Middle frontal gyrus (tissue), 1 donor: Measurements from ENCODE around the gene ILK.

Source experiments
- DNase-seq: peaks from one replicate; pipeline ENCODE4 v3.0.0-alpha.2; 2015; ENCODE audit warnings: low spot score; ENCODE audit errors: extremely low spot score

The ILK gene

GRCh38 chr11:6635082-6635932 lies 31.7 kb downstream of the ILK start:
- peak; percentile 5 for DNase-seq

- DNase-seq: no peak
These were observed 32.9 kb downstream of the ILK start for GRCh38 chr11:6636480-6636879.

DNA sequence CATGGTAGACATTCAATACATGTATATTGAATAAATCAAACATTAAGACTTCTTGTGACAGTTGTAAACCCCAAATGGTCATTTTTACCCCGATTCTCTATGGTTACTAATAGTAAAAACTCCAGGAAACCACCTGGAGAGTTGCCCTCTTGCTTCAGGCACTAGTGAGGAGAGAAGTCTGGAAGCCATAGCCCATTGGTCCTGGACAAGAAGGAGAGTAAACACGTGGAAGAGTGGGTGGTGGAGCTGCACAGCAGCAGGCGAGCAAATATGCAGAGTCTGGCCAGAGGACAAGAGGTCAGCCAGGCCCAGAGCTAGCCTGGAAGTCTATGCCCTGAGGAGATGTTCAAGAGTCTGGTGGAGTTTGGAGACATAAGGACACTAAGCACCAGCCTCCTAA lies 34.3 kb downstream of the ILK start:
- no peak for DNase-seq

DNA sequence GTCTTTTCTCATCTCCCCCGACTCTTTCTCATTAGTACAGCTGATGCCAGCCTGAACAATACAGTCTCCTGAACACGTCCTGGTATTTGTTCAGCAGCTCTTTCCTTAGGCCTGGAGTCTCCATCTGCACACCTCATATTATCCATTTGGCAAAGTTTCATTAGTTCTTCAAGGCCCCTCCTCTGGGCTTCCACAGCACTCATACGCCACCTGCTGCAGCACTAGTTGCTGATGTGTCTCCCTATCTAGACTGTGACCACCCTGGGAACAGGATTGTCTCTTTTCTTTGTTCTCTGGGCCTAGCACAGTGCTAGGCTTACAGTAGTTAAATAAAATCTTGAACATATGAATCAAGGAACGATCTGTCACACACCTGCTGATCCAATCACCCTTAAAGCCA lies 34.9 kb downstream of the ILK start:
- no peak for DNase-seq

DNA sequence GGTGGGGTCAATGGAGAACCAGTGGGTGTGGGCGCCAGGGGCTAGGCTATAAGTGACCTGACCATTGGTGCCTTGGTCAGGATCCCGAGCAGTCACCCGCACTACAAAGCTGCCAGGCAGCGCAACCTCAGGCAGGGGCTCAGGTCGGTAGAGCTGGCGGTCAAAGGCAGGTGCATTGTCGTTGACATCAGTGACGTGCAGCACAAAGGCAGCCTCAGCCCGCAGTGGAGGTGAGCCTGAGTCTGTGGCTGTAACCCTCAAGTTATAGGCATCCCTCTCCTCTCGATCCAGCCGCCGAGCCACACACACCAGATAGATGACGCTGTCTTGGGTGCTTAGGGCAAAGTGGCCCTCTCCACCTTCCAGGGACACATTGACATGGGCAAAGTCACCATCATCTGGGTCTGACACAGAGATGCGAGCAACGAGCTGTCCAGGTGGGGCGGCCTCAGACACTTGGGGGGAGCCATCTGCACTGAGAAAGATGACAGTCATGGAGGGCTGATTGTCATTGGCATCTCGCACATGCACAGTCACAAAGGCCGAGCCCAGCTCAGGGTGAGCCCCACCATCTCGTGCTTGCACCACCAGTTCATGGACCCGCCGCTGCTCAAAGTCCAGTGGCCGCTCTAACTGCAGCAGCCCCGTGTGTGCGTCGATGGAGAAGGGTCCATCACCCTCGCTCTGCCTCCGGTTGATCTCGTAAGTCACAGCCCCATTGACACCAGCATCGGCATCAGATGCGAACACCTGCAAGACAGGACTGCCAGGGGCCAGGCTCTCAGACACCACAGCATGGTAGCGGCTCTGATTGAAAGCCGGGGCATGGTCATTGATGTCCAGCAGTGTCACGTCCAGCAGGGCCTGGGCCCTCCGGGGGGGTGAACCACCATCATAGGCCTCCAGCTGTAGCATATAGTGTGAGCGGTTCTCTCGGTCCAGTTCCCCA lies 36.7 kb downstream of the ILK start:
- DNase-seq: no peak

DNA sequence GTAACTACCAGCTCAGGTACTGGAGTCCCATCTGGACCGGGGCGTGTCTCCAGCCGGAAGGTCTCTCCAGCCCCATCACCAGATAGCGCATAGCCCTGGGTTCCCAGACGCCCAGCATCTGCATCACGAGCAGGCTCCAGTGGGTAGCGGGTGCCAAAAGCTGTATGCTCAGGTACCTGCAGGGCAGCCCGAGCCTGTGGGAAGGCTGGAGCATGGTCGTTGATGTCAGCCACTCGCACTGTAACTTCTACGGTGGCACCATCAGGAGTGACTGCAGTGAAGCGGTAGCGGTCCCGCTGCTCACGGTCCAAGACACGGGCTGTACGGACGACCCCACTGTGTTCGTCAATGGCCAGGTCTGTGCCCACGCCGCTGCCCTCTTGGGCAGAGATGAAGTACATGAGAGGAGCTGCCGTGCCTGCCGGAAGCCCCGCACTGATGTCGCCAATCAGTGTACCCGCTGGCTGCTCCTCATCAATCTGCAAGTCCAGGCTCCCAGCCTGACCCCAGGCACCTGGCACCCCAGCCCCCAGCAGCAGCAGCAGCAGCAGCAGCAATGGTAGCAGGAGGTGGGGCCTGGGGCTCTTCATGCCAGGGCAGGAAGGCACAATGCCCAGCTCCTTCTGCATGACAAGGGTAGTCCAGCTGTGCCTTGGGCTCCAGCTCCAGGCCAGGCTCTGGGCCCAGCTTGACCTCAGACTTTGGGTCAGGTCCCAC lies 37.6 kb downstream of the ILK start:
- DNase-seq: peak; percentile 43

DNA sequence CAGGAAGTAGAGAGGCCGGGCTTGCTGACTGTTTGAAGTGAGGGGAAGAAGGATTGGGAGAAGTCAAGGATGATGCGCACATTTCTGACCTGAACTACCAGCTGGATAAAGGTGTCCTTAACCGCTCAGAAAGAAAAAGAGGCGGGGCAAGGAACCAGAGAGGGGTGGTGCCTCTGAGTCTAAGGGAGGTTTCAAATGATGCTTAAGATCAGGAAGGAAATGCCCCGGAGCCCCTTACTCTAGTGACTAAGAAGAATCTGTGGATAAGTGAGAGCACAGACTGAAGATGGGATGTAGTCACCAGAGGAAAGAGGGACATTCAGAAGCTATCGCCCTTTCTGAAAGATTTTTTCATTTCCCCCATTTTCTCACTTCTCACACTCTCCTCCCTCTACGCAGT lies 39.4 kb downstream of the ILK start:
- no peak for DNase-seq

GRCh38 chr11:6646071-6646470 lies 42.5 kb downstream of the ILK start:
- DNase-seq: no peak

GRCh38 chr11:6646576-6646917 lies 43.0 kb downstream of the ILK start:
- no peak for DNase-seq

GRCh38 chr11:6646918-6647679 lies 43.5 kb downstream of the ILK start:
- DNase-seq: no peak

GRCh38 chr11:6647836-6648235 lies 44.3 kb downstream of the ILK start:
- no peak for DNase-seq

- no peak for DNase-seq
These were observed 44.9 kb downstream of the ILK start for GRCh38 chr11:6648501-6648900.

GRCh38 chr11:6650104-6650503 lies 46.5 kb downstream of the ILK start:
- DNase-seq: no peak

- no peak for DNase-seq
These were observed 47.4 kb downstream of the ILK start for GRCh38 chr11:6650980-6651379.

- DNase-seq: no peak
These were observed 48.6 kb downstream of the ILK start for GRCh38 chr11:6652182-6652581.

DNA sequence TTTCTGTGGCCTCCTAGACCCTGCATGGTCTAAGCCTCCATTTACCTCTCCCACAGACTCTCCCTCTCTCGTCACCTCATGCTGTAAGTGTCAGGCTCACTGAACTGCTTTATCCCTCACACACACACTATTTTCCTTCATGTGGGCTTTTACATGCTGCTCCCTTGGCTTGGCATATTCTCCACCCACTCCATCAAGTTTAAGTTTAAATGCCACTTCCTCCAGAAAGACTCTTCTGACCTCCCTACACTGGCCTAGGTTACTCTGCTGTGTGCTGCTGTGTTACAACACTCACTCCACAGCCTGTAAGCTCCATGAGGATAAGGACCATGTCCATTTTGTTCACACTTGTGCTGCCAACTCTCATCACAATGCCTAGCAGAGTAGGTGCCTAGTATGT lies 49.5 kb downstream of the ILK start:
- no peak for DNase-seq

DNA sequence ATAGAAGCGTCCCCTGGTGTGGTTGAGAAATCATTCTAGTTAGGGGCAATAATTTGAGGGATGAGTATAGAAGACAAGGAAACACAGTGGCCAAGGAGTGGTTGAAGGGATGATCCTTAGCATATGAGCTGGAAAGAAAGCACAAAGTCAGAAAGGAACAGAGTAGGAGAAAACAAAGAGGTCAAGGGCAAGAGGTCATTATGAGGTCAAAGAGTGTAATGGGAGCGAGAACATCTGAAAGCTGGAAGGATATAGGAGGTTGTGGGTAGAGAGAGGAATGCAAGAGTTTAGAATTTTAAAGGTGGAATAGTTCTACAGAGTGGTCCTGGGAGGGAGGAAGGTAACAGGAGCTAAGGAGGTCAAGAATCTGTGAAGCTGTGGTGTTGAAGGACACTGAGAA lies 50.1 kb downstream of the ILK start:
- DNase-seq: no peak

DNA sequence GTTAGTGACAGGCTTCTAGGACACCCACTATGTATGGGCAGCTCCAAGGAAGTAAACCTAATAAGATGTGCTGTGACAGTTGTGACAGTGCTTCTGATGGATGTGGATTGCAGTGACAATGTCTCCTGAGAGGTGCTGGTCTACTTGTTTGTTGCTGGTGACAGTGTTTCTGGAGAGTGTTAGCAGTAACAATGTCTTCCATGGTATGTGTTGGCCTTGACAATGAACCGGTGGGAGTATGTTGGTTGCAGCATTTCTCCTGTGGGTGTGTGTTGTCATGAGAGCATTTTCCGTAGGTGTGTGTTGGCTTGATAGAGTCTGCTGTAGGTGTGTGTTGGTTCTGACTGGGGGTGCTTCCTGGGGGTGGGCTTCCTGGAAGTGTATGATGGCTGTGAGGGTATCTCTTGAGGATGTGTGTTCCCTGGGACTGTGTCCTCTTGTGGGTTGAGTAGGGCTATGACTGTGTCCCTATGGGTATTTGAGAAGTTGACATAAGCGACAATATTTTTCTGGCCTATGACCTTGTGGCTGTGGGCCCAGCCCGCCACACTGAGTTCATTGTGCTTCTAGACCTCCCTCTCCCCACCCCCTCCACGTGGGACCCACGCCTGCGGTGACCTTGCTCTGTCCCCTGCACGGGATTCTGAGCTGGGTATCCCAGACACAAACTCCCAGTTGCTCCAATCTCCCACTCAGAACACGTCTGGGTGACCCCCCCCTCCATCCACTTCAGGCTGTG lies 50.9 kb downstream of the ILK start:
- no peak for DNase-seq

DNA sequence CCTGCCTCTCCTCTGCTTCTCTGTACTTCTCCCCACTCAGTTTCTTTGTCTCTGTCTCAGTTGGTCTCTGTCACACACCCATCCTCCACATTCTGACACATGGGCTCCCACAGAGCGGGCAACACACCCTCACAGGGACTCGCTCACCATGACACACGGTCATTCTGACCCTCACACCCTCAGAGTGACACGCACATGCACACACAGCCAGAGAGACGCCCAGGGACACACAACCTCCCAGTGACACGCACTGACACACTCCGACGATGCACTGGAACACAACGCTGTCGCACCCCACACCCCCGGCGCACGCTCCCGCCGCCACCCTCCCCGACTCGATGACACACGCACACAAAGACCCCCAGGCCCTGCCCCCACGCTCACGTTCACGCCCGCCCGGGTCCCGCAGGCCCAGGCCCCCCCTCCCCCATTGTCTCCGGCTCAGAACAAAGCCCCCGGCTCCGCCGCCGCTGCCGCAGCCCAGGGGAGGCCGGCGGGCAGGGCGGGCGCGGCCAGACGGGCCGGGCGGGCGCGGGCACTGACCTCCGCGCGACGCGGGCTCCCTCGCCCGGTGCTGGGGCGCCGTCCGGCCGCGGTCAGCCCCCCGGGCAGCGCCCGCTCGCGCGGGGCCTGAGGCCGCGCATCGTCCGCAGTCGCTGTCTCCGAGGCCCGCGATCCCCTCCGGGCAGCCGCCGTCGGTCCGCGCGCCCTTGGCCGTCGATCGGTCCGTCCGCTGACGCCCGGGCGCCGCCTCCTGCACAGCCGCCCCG lies 51.6 kb downstream of the ILK start:
- no peak for DNase-seq
